Ovary (tissue), 9 donors: ENCODE measurements around the gene KIAA0825. TPM values are rescaled to one million over a fixed set of nuclear protein-coding genes. Genes with fewer than 3 reads are reported as not detected.

Experiments used
- DNase-seq, 5 donors: peaks; one replicate each; pipeline ENCODE4 v3.0.0-alpha.2; 2019 to 2020
- H3K27ac ChIP-seq, 2 donors: fragments of 200-600 bp; one replicate each; pipeline versions ENCODE4 v1.5.1 to v1.8.0; 2019 to 2022
- H3K27me3 ChIP-seq: fragments of 200-600 bp; one replicate; pipeline ENCODE4 v1.8.0; 2022
- H3K36me3 ChIP-seq: fragments of 200-600 bp; sonication (generic); one replicate; pipeline ENCODE4 v1.5.1; 2019
- H3K4me1 ChIP-seq: one replicate; pipeline ENCODE4 v1.8.1; 2013; ENCODE audit warnings: mild to moderate bottlenecking, moderate library complexity; ENCODE audit not compliant: insufficient read depth
- H3K4me3 ChIP-seq: fragments of 200-600 bp; sonication (generic); one replicate; pipeline ENCODE4 v1.5.1; 2017
- H3K9me3 ChIP-seq, 2 donors: fragments of 200-600 bp in 1 of 2; sonication (generic) in 1 of 2; one replicate each; pipeline versions ENCODE4 v1.5.1 to v1.8.1; 2013 to 2019; ENCODE audit warnings: mild to moderate bottlenecking in 1 of 2, moderate library complexity in 1 of 2
- EP300 ChIP-seq: sonication (generic); formaldehyde crosslinking; IDR thresholded peaks from one replicate; pipeline ENCODE4 v1.6.1; 2017; ENCODE audit warnings: antibody characterized with exemption
- POLR2A ChIP-seq: fragments of 450-650 bp; IDR thresholded peaks from one replicate; pipeline ENCODE4 v1.6.1; 2017; ENCODE audit warnings: antibody characterized with exemption, mild to moderate bottlenecking, moderate library complexity
- WGBS, 3 donors: extraction: QIAGEN DNeasy Blood & Tissue Kit in 1 of 3; methylation state at CpG; one replicate each; pipeline versions ENCODE4 v1.1.5 to v1.1.7; 2013 to 2017; 5-methylcytosine and 5-hydroxymethylcytosine counted together
- intact Hi-C, 4 donors: fragments of 100-400 bp; cut with DNase I; formaldehyde crosslinking; loops; one replicate each; pipeline versions ENCODE4 v1.11.0 to v1.15.1; 2022 to 2023
- polyA plus RNA-seq, 2 donors: library from polyadenylated mRNA; stranded (reverse); fragments of 200-250 nt in 1 of 2; fragments of 350-450 nt in 1 of 2; fragmentation: Illumina TruSeq in 1 of 2; extraction: RNeasy Lipid Tissue Mini Kit (QIAGEN cat#74804) in 1 of 2; gene quantifications; one replicate each; pipeline ENCODE4 v1.2.3, GENCODE V29; 2013 to 2014
- total RNA-seq, 7 donors: library from RNA; depleted of rRNA in 2 of 7; stranded (reverse); fragments of >200 nt in 2 of 7; fragmentation: NEBNext Ultra II Directional in 3 of 7; extraction: Animal tissue kit (Norgen Biotek cat#: 25700) in 3 of 7; gene quantifications; one replicate each; pipeline versions ENCODE4 v1.1.0 to v1.2.4, GENCODE V29; 2016 to 2023
- TF ChIP-seq, protein P1 (sequence below), 3 donors: fragments of 450-650 bp in 2 of 3; fragments of 200-600 bp in 1 of 3; IDR thresholded peaks; one replicate each; pipeline versions ENCODE4 v1.5.1 to v1.8.0; 2016 to 2022; ENCODE audit warnings: antibody characterized with exemption in 3 of 3, mild to moderate bottlenecking in 1 of 3
- donor health status: DM: no; HTN: no; CAD: no; lungs with moderate emphysema.
- donor health status: DM: no; HTN: no; CAD: no.
- donor health status: Bipolar disorder and iron deficiency.
- donor health status: DM: yes; HTN: yes; CAD: no.
- donor health status: DM: no; HTN: no; CAD: no.
- donor health status: DM: yes; HTN: yes; CAD: no.

Gene KIAA0825
- total and polyA plus RNA-seq, 9 donors, result 0.70 to 12.4 (median 3.9) TPM

DNA sequence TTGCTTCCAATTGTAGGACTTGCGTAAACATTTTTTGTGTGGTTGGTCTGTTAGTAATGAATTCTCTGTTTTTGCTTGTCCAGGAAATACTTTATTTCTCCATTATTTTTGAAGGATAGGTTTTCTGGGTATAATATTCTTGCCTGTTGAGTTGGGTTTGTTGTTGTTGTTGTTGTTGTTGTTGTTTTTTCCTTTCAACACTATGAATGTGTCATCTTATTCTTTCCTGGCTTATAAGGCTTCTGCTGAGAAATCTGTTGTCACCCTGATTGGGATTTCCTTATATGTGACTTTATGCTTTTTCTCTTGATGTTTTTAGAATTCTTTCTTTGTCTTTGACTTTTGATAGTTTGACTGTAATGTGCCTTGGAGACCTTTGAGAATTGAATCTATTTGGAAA is 39.9 kb upstream of the KIAA0825 start:
- H3K36me3 ChIP-seq, result no peaks in the 10 kb centered on the region
- intact Hi-C loops, result no loop called here

DNA sequence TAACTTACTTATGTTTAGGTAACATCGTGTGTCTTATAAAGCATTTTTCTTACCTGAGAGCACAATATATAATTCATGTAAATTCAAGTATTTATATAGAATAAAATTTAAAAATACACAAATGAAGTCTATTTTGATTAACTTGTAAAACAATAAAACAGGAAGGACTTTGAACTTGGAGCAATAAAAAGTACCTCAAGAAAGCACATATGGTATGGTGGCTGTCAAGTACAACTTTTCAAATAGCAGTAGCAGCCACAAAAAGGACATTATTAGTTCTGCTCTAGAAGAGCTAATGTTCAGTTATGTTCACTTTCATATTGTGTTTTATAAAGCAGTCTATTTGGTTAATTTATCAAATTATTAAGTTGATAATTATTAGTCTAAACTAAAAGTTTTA is 31.5 kb upstream of the KIAA0825 start:
- DNase-seq, result no peak
- WGBS, 3 donors, result 96 to 99% (median 96%) methylated on average over 1 of the region's 1 CpG
- H3K9me3 ChIP-seq, result no peaks in the 10 kb centered on the region
- intact Hi-C loops, result no loop called here
- no peaks in the 10 kb centered on the region for H3K27me3 ChIP-seq
- no peaks in the 10 kb centered on the region for H3K36me3 ChIP-seq
- TF ChIP-seq POLR2A (no peak), EP300 (no peak)
- TF ChIP-seq, protein P1, sequence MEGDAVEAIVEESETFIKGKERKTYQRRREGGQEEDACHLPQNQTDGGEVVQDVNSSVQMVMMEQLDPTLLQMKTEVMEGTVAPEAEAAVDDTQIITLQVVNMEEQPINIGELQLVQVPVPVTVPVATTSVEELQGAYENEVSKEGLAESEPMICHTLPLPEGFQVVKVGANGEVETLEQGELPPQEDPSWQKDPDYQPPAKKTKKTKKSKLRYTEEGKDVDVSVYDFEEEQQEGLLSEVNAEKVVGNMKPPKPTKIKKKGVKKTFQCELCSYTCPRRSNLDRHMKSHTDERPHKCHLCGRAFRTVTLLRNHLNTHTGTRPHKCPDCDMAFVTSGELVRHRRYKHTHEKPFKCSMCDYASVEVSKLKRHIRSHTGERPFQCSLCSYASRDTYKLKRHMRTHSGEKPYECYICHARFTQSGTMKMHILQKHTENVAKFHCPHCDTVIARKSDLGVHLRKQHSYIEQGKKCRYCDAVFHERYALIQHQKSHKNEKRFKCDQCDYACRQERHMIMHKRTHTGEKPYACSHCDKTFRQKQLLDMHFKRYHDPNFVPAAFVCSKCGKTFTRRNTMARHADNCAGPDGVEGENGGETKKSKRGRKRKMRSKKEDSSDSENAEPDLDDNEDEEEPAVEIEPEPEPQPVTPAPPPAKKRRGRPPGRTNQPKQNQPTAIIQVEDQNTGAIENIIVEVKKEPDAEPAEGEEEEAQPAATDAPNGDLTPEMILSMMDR (IDR thresholded peaks at IDR 0.05), result no peak
- H3K4me1 ChIP-seq, result no peaks in the 10 kb centered on the region
- H3K27ac ChIP-seq, result no peak overlapping the region
- no peak overlapping the region for H3K4me3 ChIP-seq

More for the DNA sequence above, 39.9 kb upstream of the KIAA0825 start:
- no peak for DNase-seq
- Histone ChIP-seq H3K27me3 (no peaks in the 10 kb centered on the region), H3K4me1 (no peaks in the 10 kb centered on the region), H3K27ac (no peak overlapping the region), H3K9me3 (no peaks in the 10 kb centered on the region), H3K4me3 (no peak overlapping the region)
- TF ChIP-seq POLR2A (no peak), EP300 (no peak)
- TF ChIP-seq, protein P1 (IDR thresholded peaks at IDR 0.05), result no peak
- WGBS, 3 donors, result 100% methylated on average over 1 of the region's 1 CpG

DNA sequence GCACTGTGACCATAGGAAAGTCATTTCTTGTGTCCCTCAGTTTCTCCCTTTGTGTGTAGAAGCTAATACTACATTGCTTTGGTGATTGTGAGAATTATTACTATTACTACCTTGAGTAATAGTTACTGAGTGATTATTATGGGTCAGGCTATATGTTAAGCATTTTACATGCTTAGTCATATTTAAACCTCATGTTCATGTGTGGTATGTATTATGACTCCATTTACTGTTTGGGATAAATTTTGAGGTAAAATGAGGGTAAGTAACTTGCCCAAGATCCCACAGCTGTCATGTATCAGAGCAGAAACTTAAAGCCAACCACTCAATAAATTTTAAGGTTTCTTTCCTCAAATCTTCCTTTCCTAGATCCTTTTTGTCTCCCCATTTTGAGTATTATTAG is 28.4 kb upstream of the KIAA0825 start:
- H3K27me3 ChIP-seq, result no peaks in the 10 kb centered on the region
- no peaks in the 10 kb centered on the region for H3K9me3 ChIP-seq
- no peak overlapping the region for H3K27ac ChIP-seq
- intact Hi-C loops, result no loop called here
- H3K4me3 ChIP-seq, result no peak overlapping the region
- no peak for DNase-seq
- H3K4me1 ChIP-seq, result no peaks in the 10 kb centered on the region
- no peaks in the 10 kb centered on the region for H3K36me3 ChIP-seq
- TF ChIP-seq, protein P1 (IDR thresholded peaks at IDR 0.05), result no peak
- no peak for TF ChIP-seq EP300
- no peak for TF ChIP-seq POLR2A

DNA sequence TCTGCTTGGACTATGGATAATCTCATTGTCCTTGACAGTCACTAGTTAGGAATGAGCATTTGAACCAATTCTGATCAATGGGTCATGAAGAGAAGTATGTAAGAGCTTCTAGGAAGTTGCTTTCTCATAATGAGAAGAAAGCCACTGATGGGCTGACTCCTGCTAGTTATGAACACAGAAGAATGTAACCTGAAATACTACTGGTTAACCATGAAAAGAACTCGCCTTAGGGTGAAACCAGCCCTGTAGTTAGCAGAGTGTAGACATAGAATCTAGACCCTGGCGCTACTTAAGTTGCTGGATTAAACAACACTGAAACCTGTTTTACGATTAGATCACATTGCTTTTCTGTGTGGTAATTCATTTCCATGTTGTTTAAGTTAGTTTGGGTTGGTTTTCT is 26.6 kb upstream of the KIAA0825 start:
- Histone ChIP-seq H3K4me1 (no peaks in the 10 kb centered on the region), H3K27me3 (no peaks in the 10 kb centered on the region), H3K4me3 (no peak overlapping the region), H3K9me3 (no peaks in the 10 kb centered on the region), H3K27ac (no peak overlapping the region), H3K36me3 (no peaks in the 10 kb centered on the region)
- TF ChIP-seq, protein P1 (IDR thresholded peaks at IDR 0.05), result no peak
- TF ChIP-seq EP300 (no peak), POLR2A (no peak)
- intact Hi-C loops, result no loop called here
- no peak for DNase-seq
- 98 to 99% (median 98%) methylated on average over 3 of the region's 3 CpGs for WGBS, 3 donors

DNA sequence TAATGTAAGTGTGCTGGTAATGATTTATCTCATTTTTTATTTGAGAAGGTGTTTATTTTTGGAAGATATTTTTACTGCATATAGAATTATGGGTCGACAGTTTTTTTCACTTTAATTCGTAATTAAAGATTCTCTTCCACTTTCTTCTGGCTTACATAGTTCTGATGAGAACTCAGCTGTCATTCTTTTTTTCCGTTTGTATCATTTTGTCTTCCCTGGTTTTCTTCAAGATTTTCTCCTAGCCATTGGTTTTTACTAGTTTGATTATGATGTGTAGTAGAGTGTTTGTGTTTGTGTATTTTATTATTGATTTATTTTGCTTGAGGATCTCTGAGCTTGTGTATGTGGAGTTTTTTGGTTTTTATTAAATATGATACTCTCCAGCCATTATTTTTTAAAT is 21.8 kb upstream of the KIAA0825 start:
- no peak for DNase-seq
- 92 to 99% (median 98%) methylated on average over 3 of the region's 3 CpGs for WGBS, 3 donors
- intact Hi-C loops, result no loop called here
- Histone ChIP-seq H3K4me3 (no peak overlapping the region), H3K9me3 (no peaks in the 10 kb centered on the region), H3K27ac (no peak overlapping the region), H3K36me3 (no peaks in the 10 kb centered on the region), H3K27me3 (no peaks in the 10 kb centered on the region), H3K4me1 (no peaks in the 10 kb centered on the region)
- TF ChIP-seq POLR2A, result no peak
- TF ChIP-seq, protein P1 (IDR thresholded peaks at IDR 0.05), result no peak
- TF ChIP-seq EP300, result no peak
